ENCODE measurements around the gene TSKU. TPM values are rescaled to one million over a fixed set of nuclear protein-coding genes. Genes with fewer than 3 reads are reported as not detected.

The TSKU gene
- polyA plus RNA-seq, 1 of the 3 experiments (the other 2 are of a cell fraction), result 20.7 TPM

DNA sequence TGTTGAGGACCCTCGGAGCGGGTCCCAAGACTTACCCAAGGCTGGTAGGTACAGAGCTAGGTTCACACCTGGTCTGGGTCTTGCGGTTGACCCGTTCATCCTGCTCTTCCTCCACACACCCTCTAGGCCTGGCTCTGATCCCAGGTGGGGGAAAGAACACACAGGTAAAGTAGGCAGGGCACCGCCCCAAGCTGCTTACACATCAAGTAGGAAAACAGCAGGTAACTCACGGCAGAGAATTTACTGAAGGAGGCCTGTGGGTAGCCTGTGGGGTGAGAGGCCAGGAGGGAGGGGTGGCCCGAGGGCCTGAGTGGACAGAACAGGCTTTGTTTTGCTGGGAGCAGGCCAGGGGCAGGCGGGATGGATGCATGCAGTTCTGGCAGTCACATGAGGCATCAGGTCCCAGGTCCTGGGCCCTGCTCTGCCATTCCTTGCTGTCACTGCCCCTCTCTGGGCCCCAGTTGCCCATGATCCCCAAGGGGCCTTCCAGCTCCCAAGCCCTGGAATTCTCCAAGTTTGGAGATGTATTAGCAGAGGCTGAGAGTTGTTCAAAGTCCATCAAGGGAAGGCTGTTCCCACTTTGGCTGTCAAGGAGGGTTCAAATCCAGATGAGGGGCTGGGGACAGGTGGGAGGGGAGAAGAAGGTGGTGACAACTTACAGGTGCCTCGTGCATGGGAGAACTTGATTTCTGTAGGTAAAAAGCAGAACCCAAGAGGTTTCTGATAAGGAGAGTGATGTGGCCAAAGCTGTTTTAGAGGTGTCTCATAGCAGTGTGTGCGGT, 5.7 kb downstream of the TSKU start:
- Histone ChIP-seq H3K4me3 (ENCODE audit: low read depth in 2 of 2, low read length in 1 of 2) (no peak overlapping the region), H3K27me3 (ENCODE audit: insufficient read depth) (no peaks in the 10 kb centered on the region), H3K9me3 (no peaks in the 10 kb centered on the region), H2AFZ (ENCODE audit: low read depth) (no peak overlapping the region), H3K27ac (ENCODE audit: low read depth in 2 of 2, low read length in 1 of 2) (peak overlapping the region in 1 of 2 experiments; percentile 43; a peak in 1 of 4 replicates), H3K4me1 (ENCODE audit: control insufficient read depth in 1 of 2, insufficient read depth in 2 of 2, low read depth in 1 of 2, low read length in 1 of 2) (peaks cover 14 to 68% of the 10 kb centered on the region in 2 experiments; a peak in 3 of 4 replicates), H3K36me3 (replicated peaks in 1 of 2; ENCODE audit: control insufficient read depth in 1 of 2, insufficient read depth in 2 of 2, low read length in 1 of 2) (no peaks in the 10 kb centered on the region), H3K9ac (no peak overlapping the region), H3K4me2 (no peak overlapping the region), H4K20me1 (ENCODE audit: insufficient read depth) (peaks cover 94% of the 10 kb centered on the region), H3K79me2 (ENCODE audit: insufficient read depth) (peaks cover 99% of the 10 kb centered on the region), H3F3A (replicated peaks; ENCODE audit: insufficient read depth) (no peaks in the 10 kb centered on the region), H3K9me2 (no peaks in the 10 kb centered on the region)
- POLR2A ChIA-PET, result no interaction called here
- CTCF ChIA-PET, result interaction anchor here (0.6 to 5.2 kb wide), 9 partner anchors 10 to 257 kb away, joined by 3 to 38 read pairs (median 8); no protein-coding TSS in a partner anchor
- no peak for DNase-seq
- 92% methylated on average over 9 of the region's 10 CpGs for WGBS (ENCODE audit: low lambda C conversion rate)
- TF ChIP-seq, protein P1, sequence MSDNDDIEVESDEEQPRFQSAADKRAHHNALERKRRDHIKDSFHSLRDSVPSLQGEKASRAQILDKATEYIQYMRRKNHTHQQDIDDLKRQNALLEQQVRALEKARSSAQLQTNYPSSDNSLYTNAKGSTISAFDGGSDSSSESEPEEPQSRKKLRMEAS (IDR thresholded peaks at IDR 0.05; ENCODE audit: low read depth), result no peak
- TF ChIP-seq EZH2phosphoT487 (IDR thresholded peaks at IDR 0.05; ENCODE audit: borderline replicate concordance, low read depth), result no peak
- TF ChIP-seq RXRA (IDR thresholded peaks at IDR 0.05; ENCODE audit: borderline replicate concordance, low read depth), result no peak
- TF ChIP-seq, protein P2, sequence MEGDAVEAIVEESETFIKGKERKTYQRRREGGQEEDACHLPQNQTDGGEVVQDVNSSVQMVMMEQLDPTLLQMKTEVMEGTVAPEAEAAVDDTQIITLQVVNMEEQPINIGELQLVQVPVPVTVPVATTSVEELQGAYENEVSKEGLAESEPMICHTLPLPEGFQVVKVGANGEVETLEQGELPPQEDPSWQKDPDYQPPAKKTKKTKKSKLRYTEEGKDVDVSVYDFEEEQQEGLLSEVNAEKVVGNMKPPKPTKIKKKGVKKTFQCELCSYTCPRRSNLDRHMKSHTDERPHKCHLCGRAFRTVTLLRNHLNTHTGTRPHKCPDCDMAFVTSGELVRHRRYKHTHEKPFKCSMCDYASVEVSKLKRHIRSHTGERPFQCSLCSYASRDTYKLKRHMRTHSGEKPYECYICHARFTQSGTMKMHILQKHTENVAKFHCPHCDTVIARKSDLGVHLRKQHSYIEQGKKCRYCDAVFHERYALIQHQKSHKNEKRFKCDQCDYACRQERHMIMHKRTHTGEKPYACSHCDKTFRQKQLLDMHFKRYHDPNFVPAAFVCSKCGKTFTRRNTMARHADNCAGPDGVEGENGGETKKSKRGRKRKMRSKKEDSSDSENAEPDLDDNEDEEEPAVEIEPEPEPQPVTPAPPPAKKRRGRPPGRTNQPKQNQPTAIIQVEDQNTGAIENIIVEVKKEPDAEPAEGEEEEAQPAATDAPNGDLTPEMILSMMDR (IDR thresholded peaks at IDR 0.05), result no peak
- no peak for TF ChIP-seq SIN3A (IDR thresholded peaks at IDR 0.05; ENCODE audit: borderline replicate concordance, low read depth, low read length)
- no peak for TF ChIP-seq FOXJ3 (CRISPR knock-in tag; IDR thresholded peaks at IDR 0.05)
- no peak for TF ChIP-seq EP300 (IDR thresholded peaks at IDR 0.05; ENCODE audit: borderline replicate concordance in 1 of 2, low read depth in 1 of 2, low read length in 1 of 2)
- TF ChIP-seq FOSL2 (IDR thresholded peaks at IDR 0.05; ENCODE audit: borderline replicate concordance, low read depth), result no peak
- no peak for TF ChIP-seq RAD21 (IDR thresholded peaks at IDR 0.05; ENCODE audit: low read length)
- TF ChIP-seq TCF12 (IDR thresholded peaks at IDR 0.05), result no peak
- TF ChIP-seq, protein P3, sequence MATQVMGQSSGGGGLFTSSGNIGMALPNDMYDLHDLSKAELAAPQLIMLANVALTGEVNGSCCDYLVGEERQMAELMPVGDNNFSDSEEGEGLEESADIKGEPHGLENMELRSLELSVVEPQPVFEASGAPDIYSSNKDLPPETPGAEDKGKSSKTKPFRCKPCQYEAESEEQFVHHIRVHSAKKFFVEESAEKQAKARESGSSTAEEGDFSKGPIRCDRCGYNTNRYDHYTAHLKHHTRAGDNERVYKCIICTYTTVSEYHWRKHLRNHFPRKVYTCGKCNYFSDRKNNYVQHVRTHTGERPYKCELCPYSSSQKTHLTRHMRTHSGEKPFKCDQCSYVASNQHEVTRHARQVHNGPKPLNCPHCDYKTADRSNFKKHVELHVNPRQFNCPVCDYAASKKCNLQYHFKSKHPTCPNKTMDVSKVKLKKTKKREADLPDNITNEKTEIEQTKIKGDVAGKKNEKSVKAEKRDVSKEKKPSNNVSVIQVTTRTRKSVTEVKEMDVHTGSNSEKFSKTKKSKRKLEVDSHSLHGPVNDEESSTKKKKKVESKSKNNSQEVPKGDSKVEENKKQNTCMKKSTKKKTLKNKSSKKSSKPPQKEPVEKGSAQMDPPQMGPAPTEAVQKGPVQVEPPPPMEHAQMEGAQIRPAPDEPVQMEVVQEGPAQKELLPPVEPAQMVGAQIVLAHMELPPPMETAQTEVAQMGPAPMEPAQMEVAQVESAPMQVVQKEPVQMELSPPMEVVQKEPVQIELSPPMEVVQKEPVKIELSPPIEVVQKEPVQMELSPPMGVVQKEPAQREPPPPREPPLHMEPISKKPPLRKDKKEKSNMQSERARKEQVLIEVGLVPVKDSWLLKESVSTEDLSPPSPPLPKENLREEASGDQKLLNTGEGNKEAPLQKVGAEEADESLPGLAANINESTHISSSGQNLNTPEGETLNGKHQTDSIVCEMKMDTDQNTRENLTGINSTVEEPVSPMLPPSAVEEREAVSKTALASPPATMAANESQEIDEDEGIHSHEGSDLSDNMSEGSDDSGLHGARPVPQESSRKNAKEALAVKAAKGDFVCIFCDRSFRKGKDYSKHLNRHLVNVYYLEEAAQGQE (IDR thresholded peaks at IDR 0.05; ENCODE audit: low read depth, low read length), result no peak
- TF ChIP-seq GABPA (IDR thresholded peaks at IDR 0.05; ENCODE audit: low read depth), result no peak
- TF ChIP-seq TEAD4 (IDR thresholded peaks at IDR 0.05; ENCODE audit: borderline replicate concordance, insufficient read depth), result no peak
- TF ChIP-seq, protein P4, sequence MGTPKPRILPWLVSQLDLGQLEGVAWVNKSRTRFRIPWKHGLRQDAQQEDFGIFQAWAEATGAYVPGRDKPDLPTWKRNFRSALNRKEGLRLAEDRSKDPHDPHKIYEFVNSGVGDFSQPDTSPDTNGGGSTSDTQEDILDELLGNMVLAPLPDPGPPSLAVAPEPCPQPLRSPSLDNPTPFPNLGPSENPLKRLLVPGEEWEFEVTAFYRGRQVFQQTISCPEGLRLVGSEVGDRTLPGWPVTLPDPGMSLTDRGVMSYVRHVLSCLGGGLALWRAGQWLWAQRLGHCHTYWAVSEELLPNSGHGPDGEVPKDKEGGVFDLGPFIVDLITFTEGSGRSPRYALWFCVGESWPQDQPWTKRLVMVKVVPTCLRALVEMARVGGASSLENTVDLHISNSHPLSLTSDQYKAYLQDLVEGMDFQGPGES (IDR thresholded peaks at IDR 0.05; ENCODE audit: low read depth, low read length), result no peak
- no peak for TF ChIP-seq ELF1 (IDR thresholded peaks at IDR 0.05)
- TF ChIP-seq GATA2 (CRISPR knock-in tag; IDR thresholded peaks at IDR 0.05), result no peak
- no peak for TF ChIP-seq RFX5 (IDR thresholded peaks at IDR 0.05; ENCODE audit: low read length)
- TF ChIP-seq, protein P5, sequence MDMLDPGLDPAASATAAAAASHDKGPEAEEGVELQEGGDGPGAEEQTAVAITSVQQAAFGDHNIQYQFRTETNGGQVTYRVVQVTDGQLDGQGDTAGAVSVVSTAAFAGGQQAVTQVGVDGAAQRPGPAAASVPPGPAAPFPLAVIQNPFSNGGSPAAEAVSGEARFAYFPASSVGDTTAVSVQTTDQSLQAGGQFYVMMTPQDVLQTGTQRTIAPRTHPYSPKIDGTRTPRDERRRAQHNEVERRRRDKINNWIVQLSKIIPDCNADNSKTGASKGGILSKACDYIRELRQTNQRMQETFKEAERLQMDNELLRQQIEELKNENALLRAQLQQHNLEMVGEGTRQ (IDR thresholded peaks at IDR 0.05; ENCODE audit: borderline replicate concordance, low read depth, low read length), result no peak

All from SK-N-SH (cell line).